ENCODE results near the gene PKHD1. TPM values are rescaled to one million over a fixed set of nuclear protein-coding genes. Genes with fewer than 3 reads are reported as not detected.

PKHD1 gene
- total RNA-seq, 1 experiment from 2014 or later = 0.40 TPM

DNA sequence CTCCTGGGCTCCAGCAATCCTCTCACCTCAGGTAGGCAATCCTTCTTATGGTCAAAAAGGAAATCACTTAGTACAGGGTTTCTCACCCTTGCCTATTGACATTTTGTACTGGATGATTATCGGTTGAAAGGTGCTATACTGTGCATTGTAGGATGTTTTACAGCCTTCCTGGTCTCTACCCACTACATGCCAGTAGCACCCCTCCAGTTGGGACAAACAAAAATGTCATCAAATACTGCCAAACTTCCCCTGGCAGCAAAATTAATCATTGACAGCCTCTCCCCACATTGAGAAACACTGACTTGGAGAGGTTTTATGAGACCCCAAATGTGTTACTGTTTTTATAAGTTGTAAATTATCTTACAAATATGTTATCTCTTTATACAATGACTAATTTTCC is 368.1 kb downstream of the PKHD1 start:
- CTCF ChIA-PET = no interaction called here

DNA sequence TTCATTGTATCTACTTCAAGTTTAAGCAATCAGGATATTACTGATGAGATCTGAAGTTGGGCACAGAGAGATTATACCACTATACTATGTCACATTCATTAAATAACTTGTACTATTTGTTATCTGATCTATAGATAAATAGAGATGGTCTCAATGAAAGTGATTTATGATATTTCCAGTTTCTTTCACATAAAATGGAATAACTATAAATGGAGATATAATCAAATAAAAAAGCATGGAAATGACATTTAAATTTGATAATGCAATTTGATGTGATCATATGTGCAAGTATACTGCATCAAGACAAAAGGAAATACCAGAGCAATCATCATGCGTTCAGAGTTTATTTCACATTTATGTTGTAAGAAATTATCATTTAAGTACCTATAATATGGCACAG is 368.9 kb downstream of the PKHD1 start:
- Histone ChIP-seq H3F3A (ENCODE audit: low read length, unreplicated experiment) (no peaks in the 10 kb centered on the region), H4K20me1 (ENCODE audit: low read length) (no peaks in the 10 kb centered on the region), H3K79me2 (ENCODE audit: low read length) (no peaks in the 10 kb centered on the region), H3K36me3 (ENCODE audit: low read depth, low read length) (no peaks in the 10 kb centered on the region), H2AFZ (ENCODE audit: low read length) (no peak overlapping the region), H3K9me2 (replicated peaks; ENCODE audit: low read length) (no peaks in the 10 kb centered on the region), H3K9ac (ENCODE audit: low read length) (no peak overlapping the region), H3K4me1 (ENCODE audit: insufficient read depth, low read length) (peaks cover 5% of the 10 kb centered on the region; the same call in 1 of the 2 replicates), H3K27ac (ENCODE audit: low read length) (no peak overlapping the region), H3K9me3 (ENCODE audit: low read length) (no peaks in the 10 kb centered on the region), H3K4me3 (ENCODE audit: low read length) (no peak overlapping the region), H3K27me3 (ENCODE audit: low read length) (no peaks in the 10 kb centered on the region), H3K4me2 (ENCODE audit: low read length) (no peak overlapping the region)
- ChIA-PET POLR2A (ENCODE audit: unreplicated experiment) (no interaction called here), CTCF (interaction anchor here (0.6 kb wide), 1 partner anchor 23 kb away, joined by 3 read pairs; no protein-coding TSS in a partner anchor)
- intact Hi-C loops (cut with micrococcal nuclease) = no loop called here
- no peak for DNase-seq
- no peak for ATAC-seq
- no peak for TF ChIP-seq EZH2phosphoT487 (IDR thresholded peaks at IDR 0.05; ENCODE audit: borderline replicate concordance, low read length)
- TF ChIP-seq, protein P1, sequence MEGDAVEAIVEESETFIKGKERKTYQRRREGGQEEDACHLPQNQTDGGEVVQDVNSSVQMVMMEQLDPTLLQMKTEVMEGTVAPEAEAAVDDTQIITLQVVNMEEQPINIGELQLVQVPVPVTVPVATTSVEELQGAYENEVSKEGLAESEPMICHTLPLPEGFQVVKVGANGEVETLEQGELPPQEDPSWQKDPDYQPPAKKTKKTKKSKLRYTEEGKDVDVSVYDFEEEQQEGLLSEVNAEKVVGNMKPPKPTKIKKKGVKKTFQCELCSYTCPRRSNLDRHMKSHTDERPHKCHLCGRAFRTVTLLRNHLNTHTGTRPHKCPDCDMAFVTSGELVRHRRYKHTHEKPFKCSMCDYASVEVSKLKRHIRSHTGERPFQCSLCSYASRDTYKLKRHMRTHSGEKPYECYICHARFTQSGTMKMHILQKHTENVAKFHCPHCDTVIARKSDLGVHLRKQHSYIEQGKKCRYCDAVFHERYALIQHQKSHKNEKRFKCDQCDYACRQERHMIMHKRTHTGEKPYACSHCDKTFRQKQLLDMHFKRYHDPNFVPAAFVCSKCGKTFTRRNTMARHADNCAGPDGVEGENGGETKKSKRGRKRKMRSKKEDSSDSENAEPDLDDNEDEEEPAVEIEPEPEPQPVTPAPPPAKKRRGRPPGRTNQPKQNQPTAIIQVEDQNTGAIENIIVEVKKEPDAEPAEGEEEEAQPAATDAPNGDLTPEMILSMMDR (conservative IDR thresholded peaks at IDR 0.05; ENCODE audit: low read depth, low read length) = no peak
- no peak for TF ChIP-seq EZH2 (IDR thresholded peaks at IDR 0.05; ENCODE audit: low read length, unreplicated experiment)
- no TSS peak for BruUV-seq (replicated peaks)

More for the DNA sequence above, 368.1 kb downstream of the PKHD1 start:
- no peak for DNase-seq
- H3K36me3 ChIP-seq (ENCODE audit: low read depth, low read length) = no peaks in the 10 kb centered on the region
- peaks cover 5% of the 10 kb centered on the region; the same call in 1 of the 2 replicates for H3K4me1 ChIP-seq (ENCODE audit: insufficient read depth, low read length)
- H3K27ac ChIP-seq (ENCODE audit: low read length) = no peak overlapping the region
- H4K20me1 ChIP-seq (ENCODE audit: low read length) = no peaks in the 10 kb centered on the region
- no peak overlapping the region for H3K9ac ChIP-seq (ENCODE audit: low read length)
- POLR2A ChIA-PET (ENCODE audit: unreplicated experiment) = no interaction called here
- no peak for TF ChIP-seq EZH2phosphoT487 (IDR thresholded peaks at IDR 0.05; ENCODE audit: borderline replicate concordance, low read length)
- TF ChIP-seq, protein P1 (conservative IDR thresholded peaks at IDR 0.05; ENCODE audit: low read depth, low read length) = no peak
- TF ChIP-seq EZH2 (IDR thresholded peaks at IDR 0.05; ENCODE audit: low read length, unreplicated experiment) = no peak
- ATAC-seq = no peak
- H3K9me3 ChIP-seq (ENCODE audit: low read length) = no peaks in the 10 kb centered on the region
- no peak overlapping the region for H3K4me3 ChIP-seq (ENCODE audit: low read length)
- H3F3A ChIP-seq (ENCODE audit: low read length, unreplicated experiment) = no peaks in the 10 kb centered on the region
- H3K4me2 ChIP-seq (ENCODE audit: low read length) = no peak overlapping the region
- no TSS peak for BruUV-seq (replicated peaks)
- no peaks in the 10 kb centered on the region for H3K9me2 ChIP-seq (replicated peaks; ENCODE audit: low read length)
- intact Hi-C loops (cut with micrococcal nuclease) = no loop called here
- H3K27me3 ChIP-seq (ENCODE audit: low read length) = no peaks in the 10 kb centered on the region
- no peak overlapping the region for H2AFZ ChIP-seq (ENCODE audit: low read length)
- no peaks in the 10 kb centered on the region for H3K79me2 ChIP-seq (ENCODE audit: low read length)

DNA sequence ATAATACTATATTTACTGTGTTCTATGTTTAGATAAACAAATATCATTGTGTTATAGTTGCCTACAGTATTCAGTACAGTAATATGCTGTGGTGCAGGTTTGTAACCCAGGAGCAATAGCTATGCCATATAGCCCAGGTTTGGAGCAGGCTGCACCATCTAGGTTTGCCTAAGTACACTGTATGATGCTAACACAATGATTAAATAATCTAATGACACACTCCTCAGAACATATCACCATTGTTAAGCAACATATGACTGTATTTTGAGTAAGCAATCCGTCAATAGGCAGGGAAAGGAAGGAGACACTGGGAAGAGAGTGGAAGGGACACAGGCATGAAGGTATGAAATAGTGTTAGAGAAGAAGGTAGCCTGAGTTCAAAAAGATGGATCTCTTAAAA is 369.9 kb downstream of the PKHD1 start:
- intact Hi-C loops (cut with micrococcal nuclease) = no loop called here
- DNase-seq = peak; percentile 34

More for the DNA sequence above, 369.9 kb downstream of the PKHD1 start:
- H4K20me1 ChIP-seq (ENCODE audit: low read length) = no peaks in the 10 kb centered on the region
- H3K9me2 ChIP-seq (replicated peaks; ENCODE audit: low read length) = no peaks in the 10 kb centered on the region
- no peak overlapping the region for H3K9ac ChIP-seq (ENCODE audit: low read length)
- POLR2A ChIA-PET (ENCODE audit: unreplicated experiment) = no interaction called here
- TF ChIP-seq EZH2phosphoT487 (IDR thresholded peaks at IDR 0.05; ENCODE audit: borderline replicate concordance, low read length) = no peak
- TF ChIP-seq, protein P1 (conservative IDR thresholded peaks at IDR 0.05; ENCODE audit: low read depth, low read length) = no peak
- TF ChIP-seq EZH2 (IDR thresholded peaks at IDR 0.05; ENCODE audit: low read length, unreplicated experiment) = no peak
- BruUV-seq (replicated peaks) = no TSS peak
- CTCF ChIA-PET = no interaction called here
- H2AFZ ChIP-seq (ENCODE audit: low read length) = no peak overlapping the region
- H3K36me3 ChIP-seq (ENCODE audit: low read depth, low read length) = no peaks in the 10 kb centered on the region
- H3K4me1 ChIP-seq (ENCODE audit: insufficient read depth, low read length) = peaks cover 5% of the 10 kb centered on the region; the same call in 1 of the 2 replicates
- no peak overlapping the region for H3K4me2 ChIP-seq (ENCODE audit: low read length)
- H3K9me3 ChIP-seq (ENCODE audit: low read length) = no peaks in the 10 kb centered on the region
- no peaks in the 10 kb centered on the region for H3K27me3 ChIP-seq (ENCODE audit: low read length)
- H3F3A ChIP-seq (ENCODE audit: low read length, unreplicated experiment) = no peaks in the 10 kb centered on the region
- ATAC-seq = no peak; the same call in 1 of the 2 replicates
- H3K79me2 ChIP-seq (ENCODE audit: low read length) = no peaks in the 10 kb centered on the region
- H3K27ac ChIP-seq (ENCODE audit: low read length) = no peak overlapping the region
- H3K4me3 ChIP-seq (ENCODE audit: low read length) = no peak overlapping the region
